HuH-7.5 (cell line): ENCODE results near the gene PTPRN2.

ENCODE experiments used
- DNase-seq: peaks from one replicate; pipeline ENCODE4 v3.0.0; 2011; ENCODE audit warnings: low spot score

The PTPRN2 gene

DNA sequence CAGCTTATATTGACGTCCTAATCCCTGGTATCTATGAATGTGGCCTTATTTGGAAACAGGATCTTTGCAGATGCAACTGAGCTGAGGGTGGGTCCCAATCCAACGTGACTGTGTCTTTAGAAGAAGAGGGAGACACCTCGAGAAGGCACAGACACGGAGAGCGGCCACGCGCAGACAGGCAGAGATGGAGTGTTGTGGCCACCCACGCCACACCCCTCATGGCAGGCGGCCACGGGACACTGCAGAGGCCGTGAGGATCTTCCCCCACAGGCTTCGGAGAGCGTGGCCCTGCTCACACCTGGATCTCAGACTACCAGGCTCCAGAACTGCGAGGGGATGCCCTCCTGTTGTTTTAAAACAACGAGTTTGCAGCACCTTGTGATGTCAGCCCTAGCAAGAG lies 1005.9 kb downstream of the PTPRN2 start:
- DNase-seq = no peak

DNA sequence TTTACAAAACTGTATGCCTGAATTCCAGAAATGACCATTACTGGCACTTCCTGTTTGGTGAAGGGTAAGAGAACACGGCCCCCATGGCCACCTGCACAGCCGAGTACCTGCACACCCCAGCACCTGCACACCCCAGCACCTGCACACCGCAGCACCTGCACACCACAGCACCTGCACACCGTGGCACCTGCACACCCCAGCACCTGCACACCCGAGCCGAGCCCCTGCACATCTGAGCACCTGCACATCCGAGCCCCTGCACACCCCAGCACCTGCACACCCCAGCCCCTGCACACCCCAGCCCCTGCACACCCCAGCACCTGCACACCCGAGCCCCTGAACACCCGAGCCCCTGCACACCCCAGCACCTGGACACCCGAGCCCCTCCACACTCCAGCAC lies 1007.3 kb downstream of the PTPRN2 start:
- DNase-seq = no peak

DNA sequence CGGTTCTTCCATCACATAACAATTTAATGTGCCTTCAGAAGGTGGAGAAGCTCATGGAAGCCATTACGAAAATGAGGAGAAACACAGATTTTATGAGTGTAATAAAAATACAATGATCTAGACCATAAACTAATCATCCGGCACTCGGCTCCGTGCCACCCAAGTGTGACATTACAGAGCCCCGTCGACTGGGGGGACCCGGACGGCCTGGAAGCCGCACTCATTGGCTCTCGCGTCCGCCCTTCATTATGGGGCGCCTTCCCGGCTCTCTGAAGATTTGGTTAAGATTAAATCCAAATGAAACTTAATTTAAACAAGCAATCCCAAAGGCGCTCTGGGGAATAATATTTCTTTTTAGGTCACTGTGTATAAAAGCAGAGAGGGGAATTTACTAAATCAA lies 1008.2 kb downstream of the PTPRN2 start:
- no peak for DNase-seq

DNA sequence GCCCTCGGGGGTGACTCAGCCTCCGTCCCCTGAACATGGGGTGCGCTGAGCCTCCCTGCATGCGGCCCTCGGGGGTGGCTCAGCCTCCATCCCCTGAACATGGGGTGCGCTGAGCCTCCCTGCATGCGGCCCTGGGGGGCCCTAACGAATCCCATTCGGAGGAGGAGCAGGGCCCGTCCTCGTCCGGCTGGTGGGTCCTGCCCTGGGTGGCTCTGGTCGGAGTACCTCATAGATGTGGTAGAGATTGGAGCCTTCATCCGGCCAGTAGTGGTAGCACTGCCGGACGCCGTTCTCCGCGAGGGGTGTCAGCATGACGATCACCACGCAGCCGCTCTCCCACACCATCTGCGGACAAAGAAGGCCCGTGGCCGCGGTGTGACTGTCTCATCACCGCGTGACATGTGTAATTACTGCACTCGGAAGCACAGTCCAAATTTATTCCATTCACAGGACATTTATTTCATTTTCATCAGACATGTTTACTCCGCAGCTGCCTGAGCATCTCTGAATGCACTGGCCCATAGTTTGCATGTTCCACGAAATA lies 1009.8 kb downstream of the PTPRN2 start:
- no peak for DNase-seq

DNA sequence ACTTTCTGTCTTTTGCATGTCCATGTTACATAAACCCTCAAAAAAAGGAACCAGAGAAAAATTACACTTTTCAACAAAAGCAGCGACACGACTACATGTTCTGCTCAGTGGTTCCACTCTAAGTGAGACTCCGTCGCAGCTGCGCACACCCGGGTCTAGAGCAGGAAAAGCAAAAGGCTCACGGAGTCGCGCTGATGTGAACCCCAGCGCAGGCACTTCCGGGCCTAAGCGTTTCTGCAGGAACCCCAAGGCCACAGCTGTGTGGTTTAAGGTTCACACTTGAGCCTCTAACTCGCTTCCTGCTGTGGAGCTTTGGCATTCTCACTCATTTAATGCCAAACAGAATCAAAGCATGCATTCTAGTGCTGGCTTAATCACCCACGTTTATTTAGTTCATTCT lies 1010.6 kb downstream of the PTPRN2 start:
- no peak for DNase-seq

DNA sequence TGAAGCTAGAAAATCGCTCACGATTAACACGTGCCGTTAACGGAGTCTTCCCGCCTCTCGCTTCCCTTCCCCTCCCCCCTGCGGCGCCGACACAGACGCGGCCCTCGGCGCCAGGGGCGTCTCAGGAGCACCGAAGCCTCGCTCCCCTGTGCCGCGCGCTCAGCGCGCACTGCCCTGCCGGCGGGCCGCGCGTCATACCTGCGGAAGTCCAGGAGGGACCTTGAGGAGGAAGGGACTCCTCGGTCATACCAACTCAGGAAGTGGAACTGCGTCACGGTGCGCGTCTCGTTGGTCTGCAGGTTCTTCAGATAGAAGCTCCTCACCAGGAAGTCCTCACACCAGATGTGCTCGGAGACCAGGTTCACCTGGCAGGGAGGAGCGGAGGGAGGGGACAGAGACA lies 1011.2 kb downstream of the PTPRN2 start:
- DNase-seq = no peak

DNA sequence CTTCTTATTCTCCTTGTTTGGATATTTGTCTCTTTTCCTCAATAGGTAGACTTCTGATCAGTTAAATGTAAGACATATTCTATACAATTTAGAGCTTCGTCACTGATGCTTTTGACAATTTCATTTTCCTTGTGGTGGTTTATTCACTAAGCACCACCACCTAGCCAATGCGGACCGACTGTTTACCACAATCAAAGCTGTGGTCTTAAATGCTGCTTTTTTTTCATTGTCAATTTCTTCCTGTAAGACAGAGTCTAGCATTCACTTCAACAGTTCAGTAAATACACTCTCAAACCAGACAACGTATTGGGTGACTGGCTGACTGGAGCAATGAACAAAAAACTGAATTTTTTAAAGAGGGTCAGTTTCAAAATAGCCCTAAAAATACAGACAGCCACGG lies 1011.8 kb downstream of the PTPRN2 start:
- DNase-seq = no peak

DNA sequence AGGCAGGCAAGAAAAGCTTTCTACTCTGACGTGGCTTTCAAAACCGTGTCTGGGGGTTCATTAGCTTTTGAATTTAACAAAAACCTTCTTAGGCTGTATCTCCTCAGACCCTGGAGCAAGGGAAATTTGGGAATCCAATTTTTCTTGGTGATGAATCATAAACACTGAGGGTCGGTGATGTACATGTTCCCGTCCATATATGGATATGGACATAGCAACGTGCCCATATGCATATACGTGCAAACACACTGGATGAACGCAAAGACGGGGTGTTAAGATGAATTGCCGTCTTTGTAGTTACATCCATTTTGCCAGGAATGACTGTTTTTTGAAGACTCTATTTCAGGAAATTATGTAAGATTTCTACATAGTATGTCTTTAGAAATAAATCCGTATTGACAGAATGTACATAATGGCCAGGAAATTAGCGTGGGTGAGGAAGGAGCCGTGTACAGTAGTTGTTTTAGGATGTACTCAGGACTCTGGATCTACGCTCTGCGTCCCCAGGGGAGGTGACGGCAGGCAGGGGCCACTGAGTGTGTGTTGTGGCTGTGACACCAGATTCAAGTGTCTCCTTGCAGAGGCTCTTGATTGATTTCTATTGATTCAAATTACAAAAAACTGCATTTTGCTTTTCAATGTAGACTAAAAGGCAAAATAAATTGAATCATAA lies 1012.6 kb downstream of the PTPRN2 start:
- DNase-seq = no peak

DNA sequence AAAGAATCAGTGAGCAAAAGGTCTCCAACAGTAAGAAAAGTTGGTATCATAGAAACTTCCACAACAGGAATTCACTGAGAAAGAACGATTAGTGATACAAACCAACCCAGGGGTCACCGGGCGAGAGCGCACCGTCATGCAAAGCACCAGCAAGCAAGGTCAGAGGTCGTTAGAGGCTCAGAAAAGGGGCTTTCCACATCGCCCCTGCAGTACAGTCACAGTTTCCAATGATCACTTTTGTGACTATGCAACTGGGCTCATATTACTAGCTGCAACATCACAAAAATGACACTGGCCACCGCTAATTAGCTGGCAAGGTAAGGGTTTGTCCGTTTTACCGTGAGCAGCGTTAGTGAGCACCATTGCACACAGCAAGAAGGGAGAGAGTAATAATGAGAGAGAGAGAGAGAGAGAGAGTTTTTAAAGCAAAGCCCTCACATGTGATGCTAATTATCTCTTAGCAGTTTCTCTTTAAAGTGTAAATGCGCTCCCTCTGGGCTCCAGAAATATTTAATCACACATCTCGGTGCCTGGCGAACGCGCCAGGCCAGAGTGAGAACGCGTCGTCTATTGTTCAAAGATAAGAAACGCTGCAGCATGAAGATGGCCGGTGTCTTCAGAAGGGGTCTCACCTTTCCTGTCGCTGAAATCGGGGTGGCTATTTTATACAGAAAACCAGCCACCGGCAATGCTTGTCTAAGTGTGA lies 1013.4 kb downstream of the PTPRN2 start:
- no peak for DNase-seq

DNA sequence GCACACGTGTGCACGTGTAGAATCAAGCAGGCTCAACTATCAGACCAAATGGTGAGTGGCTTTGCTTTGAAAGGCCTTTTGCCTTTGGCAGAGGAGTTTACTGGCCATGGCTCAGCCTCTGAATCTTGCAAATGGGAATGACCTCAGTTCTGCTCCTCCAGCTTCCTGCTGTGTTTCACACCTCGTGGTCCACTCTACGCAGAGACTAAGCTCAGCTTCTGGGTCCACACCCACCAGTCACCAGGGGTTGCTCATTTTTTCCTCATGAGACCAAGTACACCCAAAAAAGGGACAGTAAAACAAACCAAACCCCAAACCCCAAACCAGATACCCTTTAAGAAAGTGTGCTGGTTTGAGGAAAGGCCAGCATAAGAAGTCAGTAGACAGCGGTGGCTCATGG lies 1014.4 kb downstream of the PTPRN2 start:
- DNase-seq = no peak

DNA sequence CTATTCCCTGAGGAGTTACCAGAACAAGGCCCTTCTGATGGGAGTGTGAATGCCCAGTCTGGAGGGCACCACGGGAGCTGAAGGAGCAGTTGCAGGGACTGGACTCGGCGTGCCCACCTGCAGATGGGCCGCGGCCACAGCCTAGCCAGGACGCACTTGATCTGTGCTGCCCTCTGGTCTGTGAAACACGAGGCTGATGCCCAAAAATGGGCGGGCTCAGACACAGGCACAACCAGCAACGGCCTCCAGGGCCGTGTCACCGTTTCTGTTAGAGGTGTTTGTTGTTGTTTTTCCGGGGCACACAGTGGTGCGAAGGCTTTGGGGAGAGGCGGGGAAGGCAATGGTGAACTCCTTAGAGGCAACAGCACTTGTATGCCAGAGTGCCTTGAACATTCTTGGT lies 1015.0 kb downstream of the PTPRN2 start:
- DNase-seq = no peak

DNA sequence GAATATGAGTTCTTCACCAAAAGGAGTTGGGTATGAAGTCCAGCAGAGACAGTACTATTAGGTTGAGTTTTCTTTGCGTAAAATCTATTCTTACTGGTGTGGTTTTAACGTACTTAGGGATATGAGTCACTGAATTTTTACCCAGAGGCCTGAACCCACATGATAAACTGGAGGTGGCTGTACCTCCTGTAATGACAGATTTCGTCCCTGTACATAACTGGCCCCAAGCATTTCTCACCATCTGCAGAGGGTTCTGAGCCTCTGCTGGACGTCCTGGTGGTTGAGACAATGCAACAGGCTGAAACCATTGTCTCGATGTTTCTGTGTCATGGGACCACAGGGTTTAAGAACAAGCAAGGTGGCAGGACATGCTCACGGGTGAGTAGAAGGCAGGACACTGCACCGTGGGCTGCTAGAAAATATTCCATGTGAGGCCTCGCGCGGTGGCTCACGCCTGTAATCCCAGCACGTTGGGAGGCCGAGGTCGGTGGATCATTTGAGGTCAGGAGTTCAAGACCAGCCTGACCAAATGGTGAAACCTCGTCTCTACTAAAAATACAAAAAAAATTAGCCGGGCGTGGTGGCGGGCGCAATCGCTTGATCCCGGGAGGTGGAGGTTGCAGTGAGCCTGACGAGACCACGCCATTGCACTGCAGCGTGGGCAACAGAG lies 1017.0 kb downstream of the PTPRN2 start:
- DNase-seq = no peak

DNA sequence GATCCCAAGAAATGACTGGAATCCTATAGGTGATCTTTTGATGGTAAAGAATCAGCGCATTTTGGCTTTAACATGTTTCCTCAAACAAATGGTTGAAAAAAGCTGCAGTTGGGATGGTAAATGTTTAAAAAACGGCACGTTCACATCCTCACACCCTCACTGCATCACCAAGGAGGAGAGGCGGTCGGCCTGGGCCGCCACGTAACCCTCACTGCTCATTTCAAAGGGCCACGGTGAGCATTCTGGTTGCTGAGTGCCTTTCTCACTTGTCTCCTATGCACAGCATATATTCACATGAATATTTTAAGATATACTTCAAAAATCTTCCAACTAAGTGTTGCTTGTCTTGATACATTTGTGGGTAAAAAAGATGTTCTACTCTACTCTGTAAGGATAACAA lies 1017.7 kb downstream of the PTPRN2 start:
- DNase-seq = no peak

DNA sequence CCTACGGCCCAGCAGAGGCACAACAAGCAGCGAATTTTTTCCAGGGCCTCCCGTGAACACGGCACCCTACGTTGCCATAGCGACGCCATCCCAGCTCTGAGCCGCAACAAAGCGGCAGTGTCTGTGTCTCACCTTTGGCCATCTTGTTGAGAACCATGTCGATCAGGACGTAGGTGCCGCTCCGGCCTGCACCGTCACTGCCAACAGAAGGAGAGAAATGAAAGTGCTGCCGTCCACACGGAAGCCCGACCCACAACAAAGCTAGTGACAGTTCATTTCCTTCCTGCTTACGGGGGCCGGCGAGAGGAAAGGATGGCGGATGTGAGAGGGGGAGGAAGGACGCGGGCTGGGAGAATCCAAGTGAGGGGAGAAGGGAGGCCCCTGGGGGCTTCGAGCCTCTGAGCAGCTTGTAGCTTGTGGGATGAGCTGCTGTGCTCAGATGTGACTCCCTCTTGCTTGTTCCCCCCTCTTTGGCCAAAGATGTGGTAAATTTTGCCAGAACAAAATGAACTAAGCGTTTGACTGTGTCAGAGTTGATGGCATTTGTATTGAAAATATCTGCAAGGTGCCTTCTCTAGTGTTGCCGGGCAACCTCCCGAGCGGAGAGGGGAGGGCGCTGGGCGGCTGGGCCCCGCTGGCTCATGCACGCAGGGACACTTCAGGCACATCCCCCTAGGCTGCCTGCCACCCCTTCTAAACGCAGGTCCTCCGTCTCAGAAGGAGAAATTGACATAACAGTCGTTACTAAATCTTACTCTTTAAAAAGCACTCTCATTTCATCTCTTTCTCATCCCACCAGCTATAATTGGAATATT lies 1018.6 kb downstream of the PTPRN2 start:
- no peak for DNase-seq

DNA sequence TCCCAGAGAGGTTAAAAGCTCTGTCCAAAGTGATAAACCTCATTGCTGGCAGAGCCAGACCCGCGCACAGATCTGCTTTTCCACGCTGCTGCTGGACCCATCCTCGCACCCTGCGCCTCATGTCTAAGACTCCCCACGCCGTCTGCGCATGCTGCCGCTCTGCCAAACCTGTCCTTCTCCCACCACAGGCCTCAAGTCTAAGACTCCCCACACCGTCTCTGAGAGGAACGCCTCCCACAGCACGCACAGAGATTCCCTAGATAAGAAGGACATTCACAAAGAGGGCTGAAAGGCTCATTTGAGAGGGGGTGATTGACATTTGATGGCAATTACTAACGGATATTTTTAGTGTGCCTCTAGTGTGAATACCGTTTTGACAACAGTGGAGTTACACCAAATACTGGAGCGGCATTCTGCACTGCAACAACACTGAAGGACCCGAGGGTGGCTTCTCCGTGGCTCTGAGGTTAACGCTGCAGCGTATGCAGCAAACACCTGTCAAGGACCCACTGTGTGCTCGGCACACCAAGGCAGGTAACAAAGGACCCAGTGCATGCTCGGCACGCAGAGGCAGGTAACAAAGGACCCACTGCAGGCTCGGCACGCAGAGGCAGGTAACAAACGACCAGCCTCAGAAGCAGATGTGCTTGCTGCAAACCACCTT lies 1019.4 kb downstream of the PTPRN2 start:
- no peak for DNase-seq

DNA sequence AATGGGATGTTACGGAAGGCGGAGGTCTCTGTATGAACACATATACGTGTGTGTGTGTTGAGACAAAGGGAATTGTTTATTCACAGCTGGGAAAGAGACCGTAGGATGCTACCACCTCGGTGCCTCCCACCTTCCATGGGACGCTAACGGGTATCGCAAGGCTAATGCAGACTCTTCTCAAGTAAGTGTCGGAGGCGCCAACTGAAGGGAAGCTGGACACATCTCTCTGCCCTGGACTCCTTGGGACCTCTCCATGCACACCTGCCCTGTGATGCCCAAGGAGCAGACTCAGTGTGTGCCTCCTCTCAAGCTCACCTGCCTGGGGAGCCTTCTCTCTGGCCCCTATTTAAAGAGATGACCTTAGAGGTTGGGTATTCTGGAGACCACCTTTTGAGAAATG lies 1020.0 kb downstream of the PTPRN2 start:
- DNase-seq = no peak

DNA sequence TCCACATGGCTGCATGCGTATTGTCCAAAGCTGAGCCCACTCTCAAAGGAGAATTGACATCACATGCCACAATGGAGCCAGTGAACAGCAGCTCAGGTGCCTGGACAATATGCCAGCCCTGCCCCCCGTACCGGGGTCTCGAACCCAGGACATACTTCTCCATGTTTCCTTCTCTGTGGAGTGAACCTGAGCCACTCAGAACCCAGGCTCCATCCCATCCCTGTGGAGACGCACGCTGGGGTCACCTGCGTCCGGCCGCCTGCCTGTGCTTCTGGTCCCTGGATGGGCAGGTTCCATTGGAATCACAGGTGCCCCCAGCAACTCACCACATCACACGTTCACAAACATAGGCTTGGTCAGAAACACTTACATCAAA lies 1021.0 kb downstream of the PTPRN2 start:
- no peak for DNase-seq

DNA sequence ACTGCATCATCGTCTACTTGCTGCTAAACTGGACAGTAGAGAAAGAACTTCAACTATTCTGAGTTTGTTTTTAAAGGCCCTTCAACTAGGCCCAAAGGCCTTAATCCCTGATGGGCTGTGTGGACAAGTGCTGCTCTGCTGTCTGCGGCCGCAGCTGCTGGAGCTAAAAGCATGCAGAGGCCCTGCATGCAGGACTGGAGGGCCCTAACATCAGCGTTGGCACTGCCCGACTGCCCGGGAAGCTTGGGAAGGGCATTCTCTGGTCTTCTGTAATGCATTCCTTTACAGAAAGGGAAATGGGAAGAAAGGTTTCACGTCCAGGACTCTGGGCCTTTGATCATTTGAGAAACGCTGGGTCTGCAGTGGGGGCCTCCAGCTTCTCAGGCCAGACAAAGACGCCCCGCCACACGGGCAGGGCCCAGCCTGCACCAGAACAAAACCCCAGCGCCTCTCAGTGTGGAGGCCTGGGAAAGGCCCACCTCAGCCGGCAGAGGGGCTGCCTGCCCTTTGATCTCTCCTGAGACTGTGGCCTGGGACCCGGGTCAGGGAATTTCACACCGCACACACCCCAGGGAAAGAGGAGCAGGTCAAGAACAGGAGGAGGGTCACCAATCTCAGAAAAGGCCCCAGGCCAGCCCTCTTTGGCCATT lies 1021.5 kb downstream of the PTPRN2 start:
- DNase-seq = no peak

DNA sequence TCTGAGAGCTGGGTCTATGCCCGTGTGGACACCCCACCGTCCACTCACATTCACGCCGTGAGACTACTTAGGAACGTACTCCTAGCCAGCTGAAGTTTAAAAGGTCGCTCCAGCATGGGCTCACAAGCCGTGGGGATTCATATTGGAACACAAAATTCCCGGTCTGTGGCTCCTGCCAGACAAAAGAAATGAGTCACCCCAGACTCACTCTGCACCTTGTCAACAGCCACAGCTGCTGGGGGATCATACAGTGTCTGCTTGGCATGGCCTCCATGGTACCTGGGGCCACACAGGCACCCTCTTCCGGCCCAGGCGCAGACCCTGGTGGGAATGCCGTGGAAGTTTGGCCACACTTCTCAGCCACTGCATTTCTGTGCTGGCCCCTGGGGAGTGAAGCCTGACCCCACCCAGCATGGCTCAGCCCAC lies 1022.4 kb downstream of the PTPRN2 start:
- no peak for DNase-seq

DNA sequence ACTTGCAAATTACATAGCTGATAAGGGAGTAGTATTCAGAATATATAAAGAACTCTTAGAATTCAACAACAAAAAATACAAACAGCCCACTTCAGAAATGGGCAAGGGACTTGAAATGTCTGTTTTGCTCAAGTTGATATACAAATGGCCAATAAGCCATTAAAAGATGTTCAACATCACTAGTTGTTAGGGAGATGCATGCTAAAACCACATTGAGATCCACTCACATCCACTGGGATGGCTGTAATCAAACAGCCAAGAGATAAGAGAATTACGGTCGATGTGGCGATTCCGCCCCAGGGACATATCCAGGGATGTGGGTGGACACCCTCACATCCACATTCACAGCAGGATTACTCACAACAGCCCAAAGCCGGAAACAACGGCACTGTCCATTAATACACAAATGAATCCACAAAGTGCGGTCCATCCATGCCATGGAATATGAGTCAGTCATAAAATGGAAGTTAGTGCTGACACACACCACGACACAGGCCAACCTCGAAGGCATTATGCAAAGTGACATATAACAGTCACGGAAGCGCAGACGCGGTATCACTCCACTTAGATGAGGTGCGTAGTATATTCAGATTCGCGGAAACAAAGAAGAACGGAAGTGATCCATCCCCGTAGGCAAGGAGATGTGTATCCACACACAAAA lies 1023.0 kb downstream of the PTPRN2 start:
- DNase-seq = no peak
